GM21737 (cell line): ENCODE results near the gene TMEM168.

Experiments used
- ATAC-seq: cut with Tn5 transposase; IDR thresholded peaks from one replicate; pipeline ENCODE4 v1.9.1; 2021; ENCODE audit warnings: mild to moderate bottlenecking, moderate library complexity; ENCODE audit not compliant: unreplicated experiment

The TMEM168 gene

GRCh38 chr7:112723416-112723815, 66.8 kb downstream of the TMEM168 start:
- no peak for ATAC-seq

- no peak for ATAC-seq
Measured at GRCh38 chr7:112721366-112721765, 68.8 kb downstream of the TMEM168 start.

GRCh38 chr7:112715525-112715924, 74.7 kb downstream of the TMEM168 start:
- ATAC-seq, result no peak

GRCh38 chr7:112714917-112715316, 75.3 kb downstream of the TMEM168 start:
- no peak for ATAC-seq
